ENCODE data around the gene ZDHHC11.
"Not testable (repeated sequence)": the region's sequence is repeated elsewhere in the genome, so short reads cannot be mapped to it uniquely, and the experiment has no call there.

The ZDHHC11 gene

DNA sequence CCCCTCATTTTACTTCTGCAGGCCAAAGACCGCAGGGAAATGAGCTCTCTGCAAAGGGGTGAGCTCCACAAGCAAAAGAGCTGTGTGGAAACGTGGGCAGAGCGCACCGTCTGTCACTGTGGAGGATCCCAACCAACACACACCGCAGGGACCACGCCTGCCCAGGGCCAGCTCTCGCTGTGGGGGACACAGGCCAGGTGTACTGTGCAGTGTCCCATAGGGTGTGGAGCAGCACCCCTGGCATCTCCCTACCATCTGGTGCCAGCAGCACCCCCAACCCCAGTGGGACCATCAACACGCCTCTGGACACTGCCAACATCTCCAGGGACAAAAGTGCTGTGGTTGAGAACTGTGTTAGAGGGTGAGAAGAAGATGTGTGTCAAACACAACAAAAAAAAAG lies 27.9 kb upstream of the ZDHHC11 start:
- not testable (repeated sequence) for DNase-seq

DNA sequence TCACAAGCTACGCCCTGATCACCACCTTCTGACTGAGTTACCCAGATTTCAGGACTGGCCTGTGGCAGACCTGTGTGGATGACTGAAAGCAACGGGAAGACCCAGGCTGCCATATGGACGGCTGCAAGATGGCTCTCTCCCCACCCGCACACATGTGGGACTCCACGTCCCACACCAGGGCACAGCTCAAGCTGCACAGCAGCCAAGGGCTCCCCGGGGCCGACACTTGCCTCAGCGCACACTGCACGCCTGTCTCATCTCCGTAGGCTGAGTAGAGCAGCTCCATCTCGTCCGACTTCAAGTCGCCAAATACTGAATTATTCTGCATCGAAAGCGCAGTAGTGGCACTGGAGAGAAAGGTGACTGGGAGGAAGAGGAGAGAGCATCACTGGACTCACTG lies 27.3 kb upstream of the ZDHHC11 start:
- DNase-seq = no peak

DNA sequence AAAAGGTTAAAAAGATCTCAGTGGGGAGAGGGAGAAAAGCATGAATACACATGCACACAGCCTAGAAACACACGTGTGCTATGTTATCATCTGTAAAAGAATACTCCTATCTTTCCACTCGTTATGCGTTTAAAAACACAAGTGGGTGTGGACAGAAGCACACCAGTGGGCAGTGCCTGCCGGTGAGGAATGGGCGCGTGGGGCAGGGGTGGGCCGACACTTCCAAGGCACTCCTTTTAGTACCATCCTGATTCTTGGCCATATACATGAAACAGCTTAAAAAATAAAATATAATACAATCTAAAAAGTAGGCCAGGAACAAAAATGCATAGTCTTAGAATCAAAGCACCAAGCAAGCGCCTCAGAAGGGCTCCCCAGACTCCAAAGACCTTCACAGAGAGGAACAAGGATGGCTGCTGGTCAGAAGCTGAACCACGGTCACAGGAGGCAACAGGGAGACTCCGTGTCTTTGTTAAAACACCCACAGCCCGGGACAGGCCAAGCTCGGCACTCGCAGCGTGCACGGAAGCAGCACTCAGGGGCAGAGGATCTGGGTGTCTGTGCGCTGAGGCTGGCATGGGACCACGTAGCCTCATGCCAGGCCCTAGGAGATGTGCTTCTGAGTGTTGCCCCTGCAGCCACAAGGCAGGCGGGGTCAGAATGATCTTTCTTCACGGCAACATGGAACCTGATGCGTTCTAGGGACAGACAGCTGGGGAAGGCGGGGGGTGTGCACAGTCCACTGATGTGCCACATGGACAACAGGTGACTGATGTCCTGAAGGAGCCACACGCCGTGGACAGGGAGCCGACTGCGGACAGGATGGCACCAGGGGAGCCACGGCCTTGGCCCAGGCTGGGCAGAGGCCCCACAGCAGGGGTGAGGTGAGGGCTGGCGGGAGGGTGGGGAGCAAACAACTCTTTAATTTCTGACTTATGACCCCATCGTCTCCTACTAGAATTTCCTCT lies 25.9 kb upstream of the ZDHHC11 start:
- no peak for DNase-seq

DNA sequence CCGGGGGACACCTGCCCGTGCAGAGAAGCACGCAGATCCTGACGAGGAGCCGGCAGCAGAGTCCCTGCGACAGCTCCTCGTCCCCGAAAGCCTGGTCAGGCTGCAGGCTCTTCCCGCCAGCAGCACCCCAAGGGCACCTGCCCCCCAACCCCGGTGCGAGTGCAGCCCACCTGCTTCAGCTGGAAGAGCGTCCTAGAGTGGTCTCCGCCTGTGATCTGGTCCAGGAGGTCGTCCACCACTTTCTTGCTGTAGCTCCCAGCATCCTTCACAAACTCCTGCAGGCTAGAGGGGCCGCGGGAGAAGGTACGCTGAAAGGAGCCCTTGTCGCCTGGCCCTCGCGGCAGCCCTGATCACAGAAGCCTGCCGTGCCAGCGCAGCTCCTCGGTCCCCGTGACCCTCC lies 25.1 kb upstream of the ZDHHC11 start:
- no peak for DNase-seq

DNA sequence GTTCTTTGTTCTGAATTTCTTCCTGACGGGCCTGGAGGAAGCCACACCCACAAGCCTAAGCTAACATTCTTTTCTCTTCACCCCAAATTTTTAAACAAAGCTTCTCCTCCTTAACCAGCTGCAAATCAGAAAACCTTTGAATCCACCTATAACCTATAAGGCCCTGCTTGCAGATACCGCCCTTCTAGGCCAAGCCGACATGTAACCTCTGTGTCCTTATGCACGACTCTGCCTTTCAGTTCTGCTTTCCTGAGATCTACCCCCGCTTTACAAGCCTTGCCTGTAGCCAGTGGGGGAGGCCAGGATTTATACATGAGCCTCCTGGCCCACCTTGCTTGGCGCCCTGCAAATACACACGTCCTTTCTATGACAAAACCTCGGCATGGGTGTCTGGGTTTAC lies 22.5 kb upstream of the ZDHHC11 start:
- no peak for DNase-seq

DNA sequence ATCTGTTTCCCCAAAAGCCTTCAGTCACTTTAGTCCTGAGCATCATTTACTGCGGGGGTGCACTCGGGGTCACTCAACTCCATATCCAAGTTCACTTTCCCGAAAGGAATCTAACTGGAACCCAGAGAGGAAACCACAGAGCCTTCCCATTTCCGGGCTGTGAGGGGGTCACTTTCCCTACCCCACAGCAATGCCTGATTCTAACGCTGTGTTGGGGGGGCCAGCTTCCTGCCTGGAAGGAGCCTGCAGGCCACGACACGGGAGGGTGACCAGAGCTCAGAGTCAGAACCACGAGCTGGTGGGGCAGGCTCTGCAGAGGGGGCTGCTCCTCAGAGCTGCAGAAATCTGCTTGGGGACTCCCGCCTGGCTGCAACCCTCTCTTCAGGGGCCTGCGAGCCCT lies 21.5 kb upstream of the ZDHHC11 start:
- DNase-seq = no peak

DNA sequence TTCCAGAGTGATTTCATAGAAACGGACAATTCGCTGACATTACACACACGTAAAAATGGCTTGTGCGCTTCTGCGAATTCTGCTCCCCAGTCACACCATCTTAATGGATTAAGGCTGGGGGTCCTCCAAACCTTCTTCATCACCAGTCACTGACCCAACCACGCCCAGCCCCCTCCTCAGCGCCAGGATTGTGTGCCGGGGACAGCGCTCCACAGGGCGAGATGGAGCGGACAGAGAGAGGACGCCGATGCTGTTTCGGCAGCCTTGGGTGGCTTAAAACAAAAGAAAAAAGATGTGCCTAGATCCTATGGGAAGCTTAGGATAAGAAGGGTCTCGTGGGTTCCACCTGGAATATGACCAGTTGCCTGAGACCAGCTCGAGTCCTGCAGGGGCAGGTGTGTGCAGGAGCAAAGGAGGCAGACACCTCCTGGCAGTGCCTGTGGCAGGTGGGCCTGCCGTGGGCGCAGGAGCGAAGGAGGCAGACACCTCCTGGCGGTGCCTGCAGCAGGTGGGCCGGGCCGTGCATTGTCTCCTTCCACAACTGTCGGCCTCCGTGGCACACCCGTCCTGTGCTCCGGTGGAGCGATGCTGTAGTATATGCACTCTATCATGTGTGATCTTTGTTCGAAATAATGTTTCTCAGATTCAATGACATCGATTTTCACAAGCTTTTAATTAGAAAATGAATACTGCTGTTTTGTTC lies 21.0 kb upstream of the ZDHHC11 start:
- DNase-seq = no peak

DNA sequence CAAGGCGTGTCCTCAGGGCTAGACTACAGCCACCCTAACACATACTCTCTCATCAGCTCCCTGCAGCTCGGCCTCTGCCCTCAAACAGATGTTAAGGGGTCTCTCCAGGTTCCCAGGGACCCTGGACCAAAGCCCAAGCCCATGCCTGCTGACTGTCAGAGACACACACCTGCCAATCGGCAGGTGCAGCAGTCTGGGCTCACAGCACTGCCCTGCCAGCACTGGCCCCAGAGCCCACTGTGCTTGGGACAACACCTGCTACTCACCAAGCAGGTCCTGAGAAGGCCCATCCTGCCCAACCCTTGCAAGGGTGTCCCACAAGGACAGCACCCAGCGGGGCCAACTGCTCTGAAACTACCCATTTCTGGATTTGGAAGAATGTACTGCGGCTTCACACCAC lies 20.2 kb upstream of the ZDHHC11 start:
- DNase-seq = no peak

DNA sequence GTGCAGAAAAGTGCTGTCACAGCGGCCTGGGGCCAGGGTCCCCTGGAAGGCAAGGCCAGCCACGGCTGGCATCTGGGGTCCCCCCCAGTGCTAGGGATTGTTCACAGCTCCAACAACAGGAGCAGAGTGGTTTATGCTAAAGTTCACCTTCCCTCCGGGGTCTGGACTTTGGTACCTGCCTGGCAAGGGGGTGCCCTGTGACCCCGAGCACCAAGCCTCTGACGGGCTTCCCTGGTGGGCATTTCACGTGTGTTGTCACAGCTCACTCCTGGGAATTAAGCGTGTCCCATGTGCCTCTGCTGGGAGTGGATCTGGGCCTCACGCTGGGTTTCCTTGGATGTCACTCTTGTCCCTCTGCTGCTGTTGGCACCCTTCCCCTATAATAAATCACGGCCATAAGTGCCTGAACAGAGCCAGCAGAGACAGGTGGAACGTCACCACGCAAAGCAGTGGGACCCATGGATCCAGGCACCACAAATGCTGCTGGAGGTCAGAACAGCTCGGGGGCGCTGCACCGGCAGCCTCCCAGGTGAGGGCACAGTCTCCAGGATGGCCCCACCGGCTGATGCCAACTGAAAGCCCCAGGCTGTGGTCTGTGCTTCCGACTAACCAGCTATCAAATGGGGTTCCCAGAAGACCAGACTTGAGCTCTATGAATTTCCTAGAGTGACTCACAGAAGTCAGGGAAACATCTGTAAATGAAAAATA lies 17.8 kb upstream of the ZDHHC11 start:
- DNase-seq = no peak

DNA sequence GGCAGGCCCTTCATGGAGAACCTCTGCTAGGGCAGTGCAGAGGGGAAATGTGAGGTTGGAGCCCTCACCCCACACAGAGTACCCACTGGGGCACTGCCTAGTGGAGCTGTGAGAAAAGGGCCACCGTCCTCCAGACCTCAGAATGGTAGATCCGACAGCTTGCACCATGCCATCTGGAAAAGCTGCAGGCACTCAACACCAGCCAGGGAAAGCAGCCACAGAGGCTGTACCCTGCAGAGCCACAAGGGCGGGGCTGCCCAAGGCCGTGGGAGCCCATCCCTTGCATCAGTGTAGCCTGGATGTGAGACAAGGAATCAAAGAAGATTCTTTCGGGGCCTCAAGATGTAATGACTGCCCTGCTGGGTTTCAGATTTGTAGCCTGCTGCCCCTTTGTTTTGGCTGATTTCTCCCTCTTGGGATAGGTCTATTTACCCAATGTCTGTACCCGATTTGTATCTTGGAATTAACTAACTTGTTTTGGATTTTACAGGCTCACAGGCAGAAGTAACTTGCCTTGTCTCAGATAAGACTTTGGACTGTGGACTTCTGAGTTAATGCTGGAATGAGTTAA lies 16.6 kb upstream of the ZDHHC11 start:
- DNase-seq = no peak

DNA sequence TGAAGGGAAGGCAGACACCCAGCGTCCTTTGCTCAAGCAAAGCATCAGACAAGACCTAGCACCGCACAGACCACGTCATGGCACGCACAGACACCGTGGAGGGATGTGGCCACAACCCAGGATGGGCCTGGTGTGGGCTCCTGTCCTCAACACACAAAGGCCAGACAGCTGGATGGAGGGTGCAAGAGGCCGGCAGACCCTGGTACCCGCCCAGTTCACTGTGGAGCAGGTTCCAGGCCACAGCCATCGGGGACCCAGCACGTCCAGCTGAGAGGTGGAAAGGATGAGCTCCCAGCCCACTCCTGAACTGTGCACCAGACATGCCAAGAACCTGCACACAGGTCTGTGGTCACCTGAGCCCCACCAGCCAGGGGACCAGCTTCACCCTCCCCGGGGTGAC lies 15.0 kb upstream of the ZDHHC11 start:
- no peak for DNase-seq

DNA sequence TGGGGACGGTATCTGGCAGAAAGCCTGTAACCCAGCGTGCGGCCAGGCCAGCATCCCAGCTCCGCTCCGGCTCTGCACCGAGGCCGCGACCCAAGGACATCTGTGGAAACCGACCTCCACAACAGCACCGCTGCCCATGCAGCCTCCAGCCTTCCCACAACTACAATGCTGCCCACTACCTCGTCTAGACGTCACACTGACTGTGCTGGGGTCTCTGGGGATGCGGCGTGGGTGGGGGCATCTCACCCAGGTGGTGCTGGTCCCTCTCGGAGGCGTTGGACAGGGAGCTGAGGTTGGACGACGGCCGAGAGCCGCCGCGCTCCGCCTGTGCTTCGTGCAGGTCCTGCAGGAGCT lies 14.4 kb upstream of the ZDHHC11 start:
- DNase-seq = no peak

DNA sequence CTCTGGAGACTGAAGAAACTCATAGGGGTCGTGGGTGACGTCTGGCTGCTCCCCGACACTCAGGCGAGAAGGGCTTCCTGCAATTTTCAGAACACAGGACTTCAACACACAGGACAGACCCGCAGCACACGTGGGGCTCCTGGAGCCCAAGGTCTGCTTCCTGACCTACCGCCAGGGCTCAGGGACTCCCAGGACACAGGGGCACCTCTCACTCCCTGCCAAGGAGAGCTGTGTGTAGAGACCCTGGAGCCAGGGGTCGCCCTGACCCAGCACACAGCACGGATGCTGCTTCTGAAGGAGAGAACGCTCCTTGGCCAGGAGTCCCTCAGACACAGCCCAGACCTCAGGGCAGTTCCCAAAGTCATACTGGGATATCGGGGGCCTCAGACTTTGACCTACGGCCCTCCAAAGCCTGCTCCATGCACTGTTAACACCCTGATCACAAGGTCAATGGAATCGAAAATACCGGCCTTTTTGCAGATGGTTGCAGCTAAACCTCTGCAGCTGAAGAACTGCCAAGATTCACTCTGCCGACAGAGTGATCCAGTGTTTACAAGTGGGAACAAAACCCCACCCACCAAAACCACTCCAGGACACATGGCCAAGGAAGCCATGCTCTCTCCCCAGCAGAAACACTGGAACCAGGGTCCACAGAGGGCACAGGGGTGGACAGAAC lies 13.8 kb upstream of the ZDHHC11 start:
- DNase-seq = no peak

DNA sequence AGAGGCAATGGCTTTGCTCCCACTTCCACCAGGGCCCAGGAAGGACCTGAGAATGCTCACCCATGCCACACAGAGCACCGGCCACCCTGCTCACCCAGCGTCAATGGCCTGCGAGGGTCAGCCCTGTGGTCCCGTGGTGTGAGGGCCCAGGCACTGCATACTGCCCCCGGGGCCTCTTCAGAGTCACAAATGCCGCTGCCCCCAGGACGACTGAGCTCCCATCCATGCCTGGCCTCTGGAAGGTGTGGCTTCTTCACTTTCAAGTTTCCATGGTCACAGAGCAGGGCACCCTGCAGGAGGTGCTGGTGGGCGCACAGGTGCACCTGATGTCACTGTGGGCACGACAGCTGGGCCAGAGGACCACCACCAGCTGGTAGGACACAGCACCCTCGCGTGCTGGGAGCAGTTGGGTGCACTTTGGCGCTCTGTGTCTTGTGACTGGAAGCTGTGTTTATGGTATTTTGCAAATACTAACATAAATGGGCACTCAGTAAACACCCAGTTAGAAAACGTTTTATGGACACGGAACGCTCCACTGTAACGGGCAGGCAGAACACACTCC lies 12.5 kb upstream of the ZDHHC11 start:
- no peak for DNase-seq

DNA sequence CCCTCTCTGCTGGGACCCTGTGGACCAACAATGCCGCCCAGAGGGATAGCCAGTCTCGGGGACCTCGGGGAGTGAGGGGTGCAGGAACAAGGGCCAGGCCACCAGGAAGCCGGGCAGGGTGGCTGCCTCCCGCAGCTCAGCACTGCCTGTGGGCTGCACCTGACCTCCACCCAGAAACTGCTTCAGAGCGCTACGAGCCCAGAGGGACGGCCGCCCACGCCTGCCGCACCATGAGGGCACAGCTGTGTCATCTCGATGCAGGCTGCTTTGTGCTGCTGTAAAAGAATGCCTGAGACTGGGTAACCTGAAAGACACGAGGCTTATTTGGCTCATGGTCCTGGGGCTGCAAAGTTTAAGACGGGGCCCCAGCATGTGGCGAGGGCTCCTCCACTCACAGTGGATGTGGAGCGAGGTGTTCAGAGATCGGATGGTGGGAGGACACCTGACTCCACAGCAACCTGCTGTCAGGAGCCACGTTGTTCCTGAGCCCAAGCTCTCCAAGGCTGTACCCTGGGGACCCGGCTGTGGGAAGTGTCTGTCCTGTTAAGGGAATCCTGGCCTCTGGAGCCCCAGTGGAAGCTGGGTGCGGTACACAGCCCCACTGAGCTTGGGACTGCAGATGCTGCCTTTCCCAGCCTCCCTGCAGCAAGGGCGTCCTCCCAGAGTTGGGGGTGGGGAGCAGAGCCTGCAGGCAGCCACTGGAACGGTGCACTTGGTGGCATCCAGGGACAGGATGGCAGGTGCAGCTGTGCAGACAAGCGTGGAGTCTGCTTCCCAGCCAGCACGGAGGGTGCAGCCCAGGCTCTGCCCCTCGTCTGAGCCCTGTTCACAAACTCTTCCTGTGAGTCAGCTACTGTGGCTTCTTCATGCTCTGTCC lies 11.8 kb upstream of the ZDHHC11 start:
- DNase-seq = no peak

DNA sequence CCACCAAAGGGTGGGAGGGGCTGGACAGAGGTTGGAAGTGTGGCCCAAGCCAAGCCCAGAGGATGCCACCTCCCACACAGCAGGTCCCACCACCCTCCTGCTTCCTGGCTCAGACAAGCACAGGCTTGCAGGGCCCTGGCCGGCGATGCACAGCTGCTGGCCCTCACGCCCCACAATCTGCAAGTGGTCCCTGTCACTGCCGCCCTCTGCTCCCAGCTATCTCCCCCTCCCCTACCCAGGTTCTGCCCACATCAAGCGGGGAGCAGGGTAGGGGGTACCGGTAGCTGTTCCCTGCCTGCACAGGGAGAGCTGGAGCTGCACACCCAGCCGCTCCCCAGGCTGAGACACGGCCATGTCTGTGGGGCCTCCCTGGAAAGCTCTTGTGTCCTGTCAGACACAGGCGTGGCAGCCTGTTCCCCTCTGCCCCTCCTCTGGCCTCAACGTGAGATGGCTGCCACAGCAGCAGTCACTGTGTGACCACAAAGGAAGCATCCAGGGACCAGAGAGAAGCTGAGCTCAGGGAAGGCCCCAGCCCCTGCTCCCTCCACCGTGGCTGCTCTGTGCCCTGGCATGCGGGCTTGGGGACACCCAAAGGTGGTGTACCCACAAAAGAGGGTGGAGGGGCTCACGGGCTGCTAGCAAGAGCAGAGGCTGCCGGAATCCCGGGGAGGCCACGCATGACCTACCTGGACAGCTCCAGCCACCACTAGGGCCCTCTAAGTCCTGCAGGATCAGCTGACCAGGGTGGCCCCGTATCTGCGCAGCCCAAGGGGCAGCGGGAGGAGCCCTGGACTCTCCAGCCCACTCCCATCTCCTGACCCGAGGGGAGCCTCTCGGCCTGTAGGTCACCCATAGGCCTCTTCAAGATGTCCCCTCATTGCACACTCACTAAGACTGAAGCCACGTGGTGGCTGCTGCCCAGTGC lies 10.9 kb upstream of the ZDHHC11 start:
- no peak for DNase-seq

DNA sequence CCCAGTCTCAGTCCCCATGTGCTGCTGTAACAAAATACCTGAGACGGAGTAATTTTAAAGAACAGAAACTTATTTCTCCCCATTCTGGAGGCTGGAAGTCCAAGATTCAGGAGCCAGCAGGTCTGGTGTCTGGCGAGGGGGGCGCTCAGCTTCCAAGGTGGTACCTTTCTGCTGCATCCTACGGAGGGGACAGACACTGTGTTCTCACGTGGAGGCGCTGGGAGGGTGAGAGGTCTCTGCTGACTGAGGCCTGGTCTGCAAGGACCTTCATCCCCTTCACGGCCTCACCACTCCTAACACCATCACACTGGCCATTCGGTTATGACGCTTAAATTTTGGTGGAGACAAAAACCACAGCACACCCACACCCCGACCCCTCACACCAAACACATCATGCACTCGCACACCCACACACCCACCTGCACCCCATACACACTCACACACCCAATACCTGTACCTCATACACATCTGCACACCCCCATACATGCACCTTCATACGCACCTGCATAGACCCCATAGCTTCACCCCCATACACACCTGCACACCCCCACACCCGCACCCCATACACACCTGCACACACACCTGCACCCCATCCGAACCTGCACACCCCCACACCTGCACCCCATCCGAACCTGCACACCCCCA lies 9.8 kb upstream of the ZDHHC11 start:
- no peak for DNase-seq

DNA sequence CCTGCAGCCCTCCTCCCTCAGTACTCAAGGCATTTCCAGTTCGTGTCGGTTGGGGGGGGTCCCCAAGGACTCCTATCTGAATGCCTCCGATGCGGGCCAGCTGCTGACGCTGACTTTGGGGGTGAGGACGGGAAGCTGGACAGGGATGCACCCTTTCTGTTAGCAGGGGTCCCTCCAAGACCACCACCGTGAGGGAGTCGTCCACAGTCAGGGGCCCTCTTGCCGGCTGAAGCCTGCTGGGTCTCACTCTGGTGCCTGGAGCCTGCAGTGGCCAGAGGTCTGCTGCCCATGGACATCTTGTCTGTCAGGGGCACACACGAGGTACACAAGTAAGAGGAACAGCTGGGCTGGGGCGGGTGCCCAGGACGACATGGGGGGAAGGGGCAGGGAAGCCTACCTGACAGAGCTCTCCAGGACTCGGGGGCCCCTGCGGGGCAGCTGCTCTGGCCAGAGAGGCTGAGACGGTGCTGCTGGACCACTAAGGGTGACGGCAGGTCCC lies 9.1 kb upstream of the ZDHHC11 start:
- no peak for DNase-seq

DNA sequence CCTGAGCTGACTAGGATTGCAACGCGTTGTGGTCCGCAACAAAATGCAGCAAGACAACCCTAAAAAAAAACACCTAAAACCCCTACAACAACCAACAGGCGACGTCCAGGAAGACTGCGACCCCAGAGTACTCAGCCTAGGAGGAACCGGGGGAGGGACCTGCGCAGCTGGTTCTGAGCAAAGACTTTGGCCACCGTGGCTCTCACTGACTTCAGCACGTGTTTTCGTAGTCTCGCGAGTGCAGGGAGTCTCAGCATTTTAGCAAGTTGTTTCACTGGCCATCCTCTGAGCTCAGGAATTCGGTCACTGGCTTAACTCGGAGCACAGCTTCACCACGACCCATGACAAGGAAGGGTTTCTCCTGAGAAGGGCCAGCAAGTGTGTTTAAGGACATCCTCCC lies 8.6 kb upstream of the ZDHHC11 start:
- DNase-seq = no peak
